ENCODE measurements around the gene IL17C.

The IL17C gene

GRCh38 chr16:88628512-88628974 lies 9.8 kb upstream of the IL17C start:
- no peak for DNase-seq (ENCODE audit: low spot score)

- no peak for DNase-seq (ENCODE audit: low spot score)
Measured at GRCh38 chr16:88629835-88630234, 8.5 kb upstream of the IL17C start.

- no peak for DNase-seq (ENCODE audit: low spot score)
Measured at GRCh38 chr16:88630433-88630832, 7.9 kb upstream of the IL17C start.

GRCh38 chr16:88630941-88631340 lies 7.4 kb upstream of the IL17C start:
- no peak for DNase-seq (ENCODE audit: low spot score)

- DNase-seq (ENCODE audit: low spot score): no peak
Measured at GRCh38 chr16:88631384-88631783, 7.0 kb upstream of the IL17C start.

- DNase-seq (ENCODE audit: low spot score): no peak
Measured at GRCh38 chr16:88631920-88632586, 6.3 kb upstream of the IL17C start.

GRCh38 chr16:88632587-88632930 lies 5.8 kb upstream of the IL17C start:
- no peak for DNase-seq (ENCODE audit: low spot score)

- DNase-seq (ENCODE audit: low spot score): peak; percentile 36
Measured at GRCh38 chr16:88633684-88634140, 4.7 kb upstream of the IL17C start.

GRCh38 chr16:88634141-88634993 lies 4.0 kb upstream of the IL17C start:
- peak; percentile 70 for DNase-seq (ENCODE audit: low spot score)

- DNase-seq (ENCODE audit: low spot score): no peak
Measured at GRCh38 chr16:88634994-88635670, 3.2 kb upstream of the IL17C start.

- no peak for DNase-seq (ENCODE audit: low spot score)
Measured at GRCh38 chr16:88635671-88636319, 2.6 kb upstream of the IL17C start.

GRCh38 chr16:88636488-88637265 lies 1.7 kb upstream of the IL17C start:
- DNase-seq (ENCODE audit: low spot score): no peak

GRCh38 chr16:88639231-88640038 lies 1.1 kb downstream of the IL17C start:
- DNase-seq (ENCODE audit: low spot score): peak; percentile 39

GRCh38 chr16:88640039-88640495 lies 1.7 kb downstream of the IL17C start:
- DNase-seq (ENCODE audit: low spot score): no peak

GRCh38 chr16:88640498-88641247 lies 2.3 kb downstream of the IL17C start:
- DNase-seq (ENCODE audit: low spot score): no peak

- DNase-seq (ENCODE audit: low spot score): no peak
Measured at GRCh38 chr16:88642881-88643643, 4.7 kb downstream of the IL17C start.

- DNase-seq (ENCODE audit: low spot score): no peak
Measured at GRCh38 chr16:88643644-88643932, 5.2 kb downstream of the IL17C start.

GRCh38 chr16:88645455-88645854 lies 7.1 kb downstream of the IL17C start:
- DNase-seq (ENCODE audit: low spot score): no peak

- no peak for DNase-seq (ENCODE audit: low spot score)
Measured at GRCh38 chr16:88645941-88646340, 7.6 kb downstream of the IL17C start.
